A673 (cell line): ENCODE results near the gene BARHL2. TPM values are rescaled to one million over a fixed set of nuclear protein-coding genes. Genes with fewer than 3 reads are reported as not detected.

Experiments used
- BruUV-seq: library from RNA; stranded (reverse); fragments of 400-500 nt; replicated peaks from 2 replicates; lab custom pipeline; 2021; lab: Mats Ljungman, UMichigan
- CTCF ChIA-PET: fragments of 300-600 bp; sonication (Branson Sonifier 250); formaldehyde crosslinking; loops from one replicate; lab custom pipeline; 2022; ENCODE audit warnings: antibody characterized with exemption; lab: Charles Lee
- POLR2A ChIA-PET: fragments of 300-600 bp; sonication (Branson Sonifier 250); formaldehyde crosslinking; loops from one replicate; lab custom pipeline; 2022; ENCODE audit warnings: antibody characterized with exemption; ENCODE audit not compliant: low non-redundant PET; lab: Charles Lee
- DNase-seq: peaks from one replicate; pipeline ENCODE4 v3.0.0-alpha.2; 2015; ENCODE audit warnings: low spot score
- H3K27ac ChIP-seq: fragments of 200-600 bp; sonication (generic); 2 replicates; pipeline ENCODE4 v1.5.1; 2016; ENCODE audit warnings: mixed run types, low read depth, mild to moderate bottlenecking, mixed read lengths, antibody characterized with exemption, low read length; ENCODE audit not compliant: poor library complexity, severe bottlenecking
- H3K27me3 ChIP-seq: fragments of 200-600 bp; sonication (generic); replicated peaks from 2 replicates; pipeline ENCODE4 v1.6.1; 2017; ENCODE audit warnings: mixed run types, low read depth, mild to moderate bottlenecking, mixed read lengths, antibody characterized with exemption, low read length; ENCODE audit not compliant: insufficient read depth, poor library complexity
- H3K36me3 ChIP-seq: fragments of 200-600 bp; sonication (generic); 2 replicates; pipeline ENCODE4 v1.6.1; 2016; ENCODE audit warnings: mixed run types, mild to moderate bottlenecking, mixed read lengths, antibody characterized with exemption, low read length; ENCODE audit not compliant: insufficient read depth, poor library complexity, severe bottlenecking
- H3K4me1 ChIP-seq: fragments of 200-600 bp; sonication (generic); 2 replicates; pipeline ENCODE4 v1.6.1; 2017; ENCODE audit warnings: mixed run types, mild to moderate bottlenecking, mixed read lengths, antibody characterized with exemption, low read length; ENCODE audit not compliant: insufficient read depth, poor library complexity, severe bottlenecking
- H3K4me3 ChIP-seq: fragments of 200-600 bp; sonication (generic); 2 replicates; pipeline ENCODE4 v1.5.1; 2016; ENCODE audit warnings: low read depth, mixed run types, mild to moderate bottlenecking, mixed read lengths, low read length; ENCODE audit not compliant: poor library complexity, severe bottlenecking
- H3K9me3 ChIP-seq: fragments of 200-600 bp; sonication (generic); 2 replicates; pipeline ENCODE4 v1.6.1; 2016; ENCODE audit warnings: mixed run types, low read depth, mild to moderate bottlenecking, mixed read lengths, antibody characterized with exemption, low read length; ENCODE audit not compliant: poor library complexity, severe bottlenecking
- CTCF ChIP-seq: fragments of 300-800, 200-600 bp; sonication (generic); conservative IDR thresholded peaks from 2 replicates; pipeline ENCODE4 v1.5.1; 2017; ENCODE audit warnings: low read depth, mild to moderate bottlenecking, antibody characterized with exemption, low read length, moderate library complexity, mixed read lengths
- EZH2 ChIP-seq: fragments of 200-600 bp; sonication (generic); IDR thresholded peaks from 2 replicates; pipeline ENCODE4 v1.6.1; 2017; ENCODE audit warnings: borderline replicate concordance, low read depth, mild to moderate bottlenecking, mixed read lengths, antibody characterized with exemption, low read length; ENCODE audit not compliant: poor library complexity, severe bottlenecking
- intact Hi-C: fragments of 100-400 bp; cut with micrococcal nuclease; formaldehyde crosslinking; loops from one replicate; pipeline ENCODE4 v1.10.0; 2022; ENCODE audit not compliant: unreplicated experiment
- total RNA-seq: library from RNA; stranded (reverse); gene quantifications from 2 replicates; pipeline ENCODE4 v1.2.3, GENCODE V29; 2021

The BARHL2 gene
- total RNA-seq, 1 experiment from 2014 or later, result 120 TPM

GRCh38 chr1:90732136-90732535 is 15.0 kb upstream of the BARHL2 start:
- H3K27ac ChIP-seq, result no peak overlapping the region
- no peak overlapping the region for H3K4me3 ChIP-seq
- no peaks in the 10 kb centered on the region for H3K27me3 ChIP-seq
- no peaks in the 10 kb centered on the region for H3K36me3 ChIP-seq
- intact Hi-C loops, result no loop called here
- no TSS peak for BruUV-seq
- DNase-seq, result no peak
- ChIA-PET CTCF (no interaction called here), POLR2A (no interaction called here)
- peaks cover 29% of the 10 kb centered on the region for H3K4me1 ChIP-seq
- H3K9me3 ChIP-seq, result no peaks in the 10 kb centered on the region
- TF ChIP-seq EZH2, result no peak
- TF ChIP-seq CTCF, result no peak

- Histone ChIP-seq H3K36me3 (no peaks in the 10 kb centered on the region), H3K9me3 (no peaks in the 10 kb centered on the region), H3K4me1 (peaks cover 29% of the 10 kb centered on the region), H3K27ac (no peak overlapping the region), H3K4me3 (no peak overlapping the region), H3K27me3 (no peaks in the 10 kb centered on the region)
- intact Hi-C loops, result no loop called here
- POLR2A ChIA-PET, result no interaction called here
- DNase-seq, result no peak
- CTCF ChIA-PET, result interaction anchor here (2.6 kb wide), 1 partner anchor 10 kb away, joined by 15 read pairs; no protein-coding TSS in a partner anchor
- TF ChIP-seq EZH2 (no peak), CTCF (no peak)
- BruUV-seq, result no TSS peak
Observed at GRCh38 chr1:90731382-90732050, 14.4 kb upstream of the BARHL2 start.

GRCh38 chr1:90730243-90731022 is 13.3 kb upstream of the BARHL2 start:
- POLR2A ChIA-PET, result interaction anchor here (0.6 kb wide), 1 partner anchor 81 kb away, joined by 7 read pairs; no protein-coding TSS in a partner anchor
- H3K4me3 ChIP-seq, result peak overlapping the region; percentile 62
- H3K4me1 ChIP-seq, result peaks cover 29% of the 10 kb centered on the region
- BruUV-seq, result no TSS peak
- intact Hi-C loops, result no loop called here
- TF ChIP-seq EZH2 (no peak), CTCF (0 out of 2 replicates have a peak, but pooled peaks have one; percentile 21)
- H3K9me3 ChIP-seq, result no peaks in the 10 kb centered on the region
- no peaks in the 10 kb centered on the region for H3K27me3 ChIP-seq
- no peaks in the 10 kb centered on the region for H3K36me3 ChIP-seq
- DNase-seq, result peak; percentile 75
- CTCF ChIA-PET, result interaction anchor here (2.6 kb wide), 1 partner anchor 9 kb away, joined by 15 read pairs; no protein-coding TSS in a partner anchor
- H3K27ac ChIP-seq, result peak overlapping the region; percentile 0
